Fibroblast of lung (primary cell): Measurements from ENCODE around the gene IL1A.

Source experiments
- EZH2 ChIP-seq: IDR thresholded peaks from 2 replicates; pipeline ENCODE4 v1.5.1; 2012; ENCODE audit warnings: low read length, control low read depth, mild to moderate bottlenecking; ENCODE audit errors: missing control alignments
- TF ChIP-seq, protein P1 (sequence below), 2 donors: IDR thresholded peaks in 1 of 2; conservative IDR thresholded peaks in 1 of 2; 1 replicate in 1 of 2; 2 replicates in 1 of 2; pipeline ENCODE4 v1.5.1; 2011 to 2012; ENCODE audit warnings: low read length in 2 of 2, control low read depth in 1 of 2, inconsistent platforms in 1 of 2, low read depth in 1 of 2, mild to moderate bottlenecking in 1 of 2

DNA sequence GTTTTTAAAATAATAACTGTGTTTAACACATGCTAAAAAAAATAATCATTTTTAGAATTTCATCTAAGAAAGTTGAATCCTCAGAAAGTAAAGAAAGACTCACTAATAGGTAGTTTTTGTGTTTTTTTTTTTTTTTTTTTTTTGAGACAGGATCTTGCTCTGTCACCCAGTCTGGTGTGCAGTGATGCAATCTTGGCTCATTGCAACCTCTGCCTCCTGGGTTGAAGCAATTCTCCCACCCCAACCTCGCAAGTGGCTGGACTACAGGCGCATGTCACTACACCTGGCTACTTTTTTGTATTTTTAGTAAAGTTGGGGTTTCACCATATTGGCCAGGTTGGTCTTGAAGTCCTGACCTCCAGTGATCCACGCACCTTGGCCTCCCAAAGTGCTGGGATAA, 27.0 kb downstream of the IL1A start:
- no peak for TF ChIP-seq EZH2
- TF ChIP-seq, protein P1, sequence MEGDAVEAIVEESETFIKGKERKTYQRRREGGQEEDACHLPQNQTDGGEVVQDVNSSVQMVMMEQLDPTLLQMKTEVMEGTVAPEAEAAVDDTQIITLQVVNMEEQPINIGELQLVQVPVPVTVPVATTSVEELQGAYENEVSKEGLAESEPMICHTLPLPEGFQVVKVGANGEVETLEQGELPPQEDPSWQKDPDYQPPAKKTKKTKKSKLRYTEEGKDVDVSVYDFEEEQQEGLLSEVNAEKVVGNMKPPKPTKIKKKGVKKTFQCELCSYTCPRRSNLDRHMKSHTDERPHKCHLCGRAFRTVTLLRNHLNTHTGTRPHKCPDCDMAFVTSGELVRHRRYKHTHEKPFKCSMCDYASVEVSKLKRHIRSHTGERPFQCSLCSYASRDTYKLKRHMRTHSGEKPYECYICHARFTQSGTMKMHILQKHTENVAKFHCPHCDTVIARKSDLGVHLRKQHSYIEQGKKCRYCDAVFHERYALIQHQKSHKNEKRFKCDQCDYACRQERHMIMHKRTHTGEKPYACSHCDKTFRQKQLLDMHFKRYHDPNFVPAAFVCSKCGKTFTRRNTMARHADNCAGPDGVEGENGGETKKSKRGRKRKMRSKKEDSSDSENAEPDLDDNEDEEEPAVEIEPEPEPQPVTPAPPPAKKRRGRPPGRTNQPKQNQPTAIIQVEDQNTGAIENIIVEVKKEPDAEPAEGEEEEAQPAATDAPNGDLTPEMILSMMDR (conservative IDR thresholded peaks at IDR 0.05 in 1 of 2, IDR thresholded peaks at IDR 0.05 in 1 of 2; ENCODE audit: low read depth in 1 of 2, low read length in 2 of 2), result no peak
